ENCODE results near the gene SLC25A51.

The SLC25A51 gene

GRCh38 chr9:37948417-37948980 is 44.6 kb upstream of the SLC25A51 start:
- TF ChIP-seq CTCF (IDR thresholded peaks at IDR 0.05; ENCODE audit: low read depth, low read length): no peak

DNA sequence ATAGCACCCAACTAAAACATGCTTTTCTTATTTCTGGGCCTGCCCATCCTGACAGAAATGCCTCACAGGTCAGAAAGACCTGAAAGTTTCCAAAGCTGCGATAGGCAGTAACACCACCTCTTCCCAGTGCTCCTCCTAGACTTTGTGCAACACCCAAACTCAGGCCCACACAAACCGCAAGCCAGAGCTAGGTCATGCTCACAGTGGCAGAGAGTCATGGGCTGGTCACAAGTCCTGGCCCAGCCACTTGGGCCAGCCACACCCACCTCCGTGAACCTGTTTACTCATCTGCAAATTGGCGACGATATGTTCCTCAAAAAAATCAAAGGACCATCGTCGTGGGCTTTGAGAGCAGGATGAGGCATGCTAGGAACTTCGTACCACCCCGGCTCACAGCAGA is 44.0 kb upstream of the SLC25A51 start:
- no peak for TF ChIP-seq CTCF (IDR thresholded peaks at IDR 0.05; ENCODE audit: low read depth, low read length)
- DNase-seq (ENCODE audit: low read depth, low spot score): no peak
- in situ Hi-C loops (cut with HindIII; ENCODE audit: low sequenced_read_pairs): no loop called here
- no peak overlapping the region for H3K4me3 ChIP-seq (ENCODE audit: low read depth, low read length)

More at GRCh38 chr9:37948417-37948980, 44.6 kb upstream of the SLC25A51 start:
- DNase-seq (ENCODE audit: low read depth, low spot score): no peak
- no peak overlapping the region for H3K4me3 ChIP-seq (ENCODE audit: low read depth, low read length)
- in situ Hi-C loops (cut with HindIII; ENCODE audit: low sequenced_read_pairs): no loop called here

- no peak for DNase-seq (ENCODE audit: low read depth, low spot score)
- in situ Hi-C loops (cut with HindIII; ENCODE audit: low sequenced_read_pairs): no loop called here
- no peak overlapping the region for H3K4me3 ChIP-seq (ENCODE audit: low read depth, low read length)
- no peak for TF ChIP-seq CTCF (IDR thresholded peaks at IDR 0.05; ENCODE audit: low read depth, low read length)
Measured at GRCh38 chr9:37947471-37947870, 43.5 kb upstream of the SLC25A51 start.

GRCh38 chr9:37946971-37947370 is 43.0 kb upstream of the SLC25A51 start:
- H3K4me3 ChIP-seq (ENCODE audit: low read depth, low read length): no peak overlapping the region
- no peak for TF ChIP-seq CTCF (IDR thresholded peaks at IDR 0.05; ENCODE audit: low read depth, low read length)
- DNase-seq (ENCODE audit: low read depth, low spot score): no peak
- in situ Hi-C loops (cut with HindIII; ENCODE audit: low sequenced_read_pairs): no loop called here

- no peak for DNase-seq (ENCODE audit: low read depth, low spot score)
- in situ Hi-C loops (cut with HindIII; ENCODE audit: low sequenced_read_pairs): no loop called here
- TF ChIP-seq CTCF (IDR thresholded peaks at IDR 0.05; ENCODE audit: low read depth, low read length): no peak
- no peak overlapping the region for H3K4me3 ChIP-seq (ENCODE audit: low read depth, low read length)
Measured at GRCh38 chr9:37946041-37946440, 42.1 kb upstream of the SLC25A51 start.

- DNase-seq (ENCODE audit: low read depth, low spot score): peak; percentile 37
- in situ Hi-C loops (cut with HindIII; ENCODE audit: low sequenced_read_pairs): no loop called here
- TF ChIP-seq CTCF (IDR thresholded peaks at IDR 0.05; ENCODE audit: low read depth, low read length): no peak
- no peak overlapping the region for H3K4me3 ChIP-seq (ENCODE audit: low read depth, low read length)
Measured at GRCh38 chr9:37944671-37945481, 40.9 kb upstream of the SLC25A51 start.

All from astrocyte of the spinal cord (primary cell).